Endothelial cell (in vitro differentiated cells): ENCODE data around the gene SLC12A6. TPM values are rescaled to one million over a fixed set of nuclear protein-coding genes. Genes with fewer than 3 reads are reported as not detected.

Source experiments
- DNase-seq: peaks from one replicate; pipeline ENCODE4 v3.0.0; 2021; ENCODE audit warnings: low spot score
- H3K27ac Mint-ChIP-seq: one replicate; pipeline ENCODE4 v1.8.0; 2021; ENCODE audit warnings: mixed read lengths, inconsistent platforms; ENCODE audit not compliant: unreplicated experiment
- H3K27me3 Mint-ChIP-seq: one replicate; pipeline ENCODE4 v1.8.0; 2021; ENCODE audit warnings: mild to moderate bottlenecking, moderate library complexity, mixed read lengths, inconsistent platforms; ENCODE audit not compliant: unreplicated experiment
- H3K36me3 Mint-ChIP-seq: one replicate; pipeline ENCODE4 v1.8.0; 2021; ENCODE audit warnings: mild to moderate bottlenecking, low read depth, mixed read lengths, inconsistent platforms; ENCODE audit not compliant: unreplicated experiment
- H3K4me1 Mint-ChIP-seq: one replicate; pipeline ENCODE4 v1.8.0; 2021; ENCODE audit warnings: mild to moderate bottlenecking, mixed read lengths, inconsistent platforms; ENCODE audit not compliant: unreplicated experiment
- H3K4me3 Mint-ChIP-seq: one replicate; pipeline ENCODE4 v1.8.0; 2021; ENCODE audit warnings: mild to moderate bottlenecking, mixed read lengths, inconsistent platforms; ENCODE audit not compliant: unreplicated experiment
- H3K9me3 Mint-ChIP-seq: one replicate; pipeline ENCODE4 v1.8.0; 2021; ENCODE audit warnings: mixed read lengths, inconsistent platforms; ENCODE audit not compliant: unreplicated experiment
- CTCF ChIP-seq: fragments of 200-600 bp; sonication (generic); IDR thresholded peaks from one replicate; pipeline ENCODE4 v1.5.0; 2021; ENCODE audit warnings: antibody characterized with exemption; ENCODE audit not compliant: unreplicated experiment
- total RNA-seq: library from RNA; stranded (reverse); fragmentation: NEBNext Ultra II Directional; extraction: Animal tissue kit (Norgen Biotek cat#: 25700); gene quantifications from one replicate; pipeline ENCODE4 v1.2.1, GENCODE V29; 2021; ENCODE audit not compliant: unreplicated experiment

SLC12A6 gene
- total RNA-seq, 1 donor from 2014 or later, result 22.4 TPM

DNA sequence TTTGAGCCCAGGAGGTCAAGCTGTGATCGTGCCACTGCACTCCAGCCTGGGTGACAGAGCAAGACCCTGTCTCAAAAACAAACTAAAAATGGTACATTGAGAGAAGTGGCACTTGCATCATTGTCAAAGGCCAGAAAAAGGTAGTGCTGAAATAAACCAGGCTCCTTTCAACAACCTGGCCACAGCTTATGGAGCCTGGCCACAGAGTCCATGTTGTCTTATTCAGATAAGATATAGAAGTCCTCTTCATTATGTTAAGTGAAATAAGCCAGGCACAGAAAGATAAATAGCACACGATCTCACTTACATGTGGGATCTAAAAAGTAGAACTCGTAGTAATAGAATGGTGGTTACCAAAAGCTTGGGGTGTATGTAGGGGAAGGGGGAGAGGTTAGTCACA is 78.0 kb downstream of the SLC12A6 start:
- H3K9me3 Mint-ChIP-seq, result no peaks in the 10 kb centered on the region
- DNase-seq, result no peak
- H3K27me3 Mint-ChIP-seq, result no peaks in the 10 kb centered on the region
- no peak overlapping the region for H3K27ac Mint-ChIP-seq
- H3K4me3 Mint-ChIP-seq, result no peak overlapping the region
- no peak for TF ChIP-seq CTCF
- no peaks in the 10 kb centered on the region for H3K36me3 Mint-ChIP-seq
- no peaks in the 10 kb centered on the region for H3K4me1 Mint-ChIP-seq

DNA sequence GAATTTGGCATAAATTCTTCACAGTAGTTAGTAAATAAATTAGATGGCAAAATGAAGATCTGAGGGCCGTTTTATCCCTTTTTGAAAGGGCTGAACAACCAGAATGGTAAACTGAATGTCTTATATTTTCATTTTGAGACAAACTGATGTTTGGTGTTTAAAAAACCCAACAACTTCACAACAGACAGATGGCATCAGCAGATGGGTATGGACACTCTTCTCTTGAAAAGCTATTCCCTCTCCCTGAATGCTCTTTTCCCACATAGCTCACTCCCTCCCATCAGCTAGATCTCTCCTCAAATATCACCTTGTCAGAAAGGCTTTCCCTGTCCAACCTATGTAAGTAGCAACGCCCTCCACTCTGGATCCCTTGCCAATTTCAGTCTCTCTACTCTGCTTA is 79.4 kb downstream of the SLC12A6 start:
- H3K36me3 Mint-ChIP-seq, result peaks cover 4% of the 10 kb centered on the region
- TF ChIP-seq CTCF, result no peak
- H3K4me3 Mint-ChIP-seq, result no peak overlapping the region
- H3K9me3 Mint-ChIP-seq, result no peaks in the 10 kb centered on the region
- H3K27ac Mint-ChIP-seq, result no peak overlapping the region
- no peaks in the 10 kb centered on the region for H3K4me1 Mint-ChIP-seq
- DNase-seq, result no peak
- no peaks in the 10 kb centered on the region for H3K27me3 Mint-ChIP-seq

- Mint-ChIP-seq H3K4me3 (no peak overlapping the region), H3K27me3 (peaks cover under 1% of the 10 kb centered on the region), H3K36me3 (peaks cover 8% of the 10 kb centered on the region), H3K9me3 (no peaks in the 10 kb centered on the region), H3K27ac (no peak overlapping the region), H3K4me1 (no peaks in the 10 kb centered on the region)
- DNase-seq, result no peak
- no peak for TF ChIP-seq CTCF
Measured at GRCh38 chr15:34252545-34252944, 85.0 kb downstream of the SLC12A6 start.

DNA sequence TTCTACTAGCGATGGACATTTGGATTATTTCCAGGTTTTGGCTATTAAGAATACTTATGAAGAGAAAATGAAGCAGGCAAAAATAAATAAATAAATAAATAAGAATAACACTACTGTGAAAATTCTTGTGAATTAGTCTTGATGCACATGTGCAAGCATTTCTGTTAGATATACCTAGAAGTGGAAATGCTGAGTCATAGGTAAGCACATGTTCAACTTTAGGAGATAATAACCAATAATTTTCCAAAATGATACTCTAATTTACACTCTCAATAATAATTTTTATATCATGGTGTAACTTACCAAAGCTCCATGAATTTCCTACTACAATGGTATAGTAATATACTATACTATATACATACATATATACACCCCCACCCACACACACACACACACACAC is 89.4 kb downstream of the SLC12A6 start:
- H3K27ac Mint-ChIP-seq, result no peak overlapping the region
- H3K4me3 Mint-ChIP-seq, result no peak overlapping the region
- no peaks in the 10 kb centered on the region for H3K4me1 Mint-ChIP-seq
- H3K9me3 Mint-ChIP-seq, result no peaks in the 10 kb centered on the region
- peaks cover 2% of the 10 kb centered on the region for H3K27me3 Mint-ChIP-seq
- H3K36me3 Mint-ChIP-seq, result peaks cover 3% of the 10 kb centered on the region
- DNase-seq, result no peak
- no peak for TF ChIP-seq CTCF

- no peak overlapping the region for H3K27ac Mint-ChIP-seq
- DNase-seq, result no peak
- no peak for TF ChIP-seq CTCF
- peaks cover 3% of the 10 kb centered on the region for H3K36me3 Mint-ChIP-seq
- no peaks in the 10 kb centered on the region for H3K4me1 Mint-ChIP-seq
- no peaks in the 10 kb centered on the region for H3K9me3 Mint-ChIP-seq
- no peak overlapping the region for H3K4me3 Mint-ChIP-seq
- peaks cover 2% of the 10 kb centered on the region for H3K27me3 Mint-ChIP-seq
Measured at GRCh38 chr15:34246276-34246976, 91.2 kb downstream of the SLC12A6 start.
